H1 (cell line): Measurements from ENCODE around the gene CA10. TPM values are rescaled to one million over a fixed set of nuclear protein-coding genes. Genes with fewer than 3 reads are reported as not detected.

Source experiments
- FOSL1 ChIP-seq: IDR thresholded peaks from 2 replicates; pipeline ENCODE4 v1.6.1; 2011; ENCODE audit warnings: mild to moderate bottlenecking, low read depth, low read length, moderate library complexity; ENCODE audit not compliant: insufficient read depth
- HDAC6 ChIP-seq: IDR thresholded peaks from one replicate; pipeline ENCODE4 v1.7.1; 2012; ENCODE audit warnings: low read depth, mild to moderate bottlenecking, inconsistent platforms, low read length, moderate library complexity
- NRF1 ChIP-seq: IDR thresholded peaks from 2 replicates; pipeline ENCODE4 v1.6.1; 2011; ENCODE audit warnings: mild to moderate bottlenecking, low read depth, low read length, improper control_type of control experiment
- TCF12 ChIP-seq: IDR thresholded peaks from 2 replicates; pipeline ENCODE4 v1.6.1; 2011; ENCODE audit warnings: low read depth, mild to moderate bottlenecking, low read length
- polyA plus RNA-seq, 7 experiments: library from polyadenylated mRNA; depleted of rRNA in 3 of 7; stranded (reverse) in 5 of 7; unstranded in 2 of 7; fragments of >200 nt in 5 of 7; fragments of 200-250 nt in 2 of 7; gene quantifications; 1 replicate in 5 of 7; 2 replicates in 1 of 7; 4 replicates in 1 of 7; pipeline versions ENCODE4 v1.2.1 to v1.2.3, GENCODE V29; 2011 to 2013; ENCODE audit warnings: missing spikeins in 2 of 7, mixed read lengths in 2 of 7
- total RNA-seq: library from RNA; stranded (reverse); fragmentation: NEBNext Ultra II Directional; extraction: Animal tissue kit (Norgen Biotek cat#: 25700); gene quantifications from 2 replicates; pipeline ENCODE4 v1.2.1, GENCODE V29; 2021
- TF ChIP-seq, protein P1 (sequence below): IDR thresholded peaks from 2 replicates; pipeline ENCODE4 v1.6.1; 2011; ENCODE audit warnings: low read length, improper control_type of control experiment

The CA10 gene
- total and polyA plus RNA-seq, 2 of the 8 experiments (the other 6 are each of a cell fraction or from before 2014, with no cell fraction given): 0.60 to 0.63 TPM

DNA sequence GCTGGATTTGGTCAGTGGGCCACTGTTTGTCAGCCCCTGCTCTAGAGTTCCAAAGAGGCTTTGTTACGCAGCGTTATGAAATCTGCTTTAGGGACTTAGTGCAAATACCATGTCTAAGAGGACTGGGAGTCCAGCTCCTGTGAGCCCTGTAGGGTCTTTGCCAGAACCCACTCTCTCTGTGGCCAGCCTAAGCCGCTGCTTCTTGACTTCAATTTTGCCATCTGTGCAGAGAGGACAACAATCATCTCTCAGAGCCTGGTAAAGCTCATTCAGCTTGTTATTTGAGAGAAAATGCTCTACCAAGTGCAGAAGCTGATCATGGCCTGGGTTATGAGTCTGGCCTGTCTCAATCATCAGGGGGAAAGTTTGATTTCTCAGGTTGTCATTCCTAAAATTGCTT, 17.9 kb downstream of the CA10 start (continued):
- TF ChIP-seq NRF1 (no peak), TCF12 (no peak), FOSL1 (no peak), HDAC6 (no peak)
- TF ChIP-seq, protein P1, sequence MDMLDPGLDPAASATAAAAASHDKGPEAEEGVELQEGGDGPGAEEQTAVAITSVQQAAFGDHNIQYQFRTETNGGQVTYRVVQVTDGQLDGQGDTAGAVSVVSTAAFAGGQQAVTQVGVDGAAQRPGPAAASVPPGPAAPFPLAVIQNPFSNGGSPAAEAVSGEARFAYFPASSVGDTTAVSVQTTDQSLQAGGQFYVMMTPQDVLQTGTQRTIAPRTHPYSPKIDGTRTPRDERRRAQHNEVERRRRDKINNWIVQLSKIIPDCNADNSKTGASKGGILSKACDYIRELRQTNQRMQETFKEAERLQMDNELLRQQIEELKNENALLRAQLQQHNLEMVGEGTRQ: no peak
